Thymus (tissue), 11 donors: ENCODE data around the gene ATRNL1. TPM values are rescaled to one million over a fixed set of nuclear protein-coding genes. Genes with fewer than 3 reads are reported as not detected.

Source experiments
- DNase-seq, 9 donors: peaks; one replicate each; pipeline ENCODE4 v3.0.0-alpha.2; 2013; ENCODE audit warnings: low spot score in 9 of 9, low read depth in 6 of 9, missing footprints in 1 of 9
- H3K27ac ChIP-seq, 2 donors: one replicate each; pipeline ENCODE4 v1.5.1; 2013; ENCODE audit warnings: control low read depth in 1 of 2, low read depth in 1 of 2, low read length in 1 of 2, mild to moderate bottlenecking in 1 of 2, moderate library complexity in 1 of 2
- H3K27me3 ChIP-seq, 2 donors: one replicate each; pipeline ENCODE4 v1.5.1; 2013; ENCODE audit warnings: low read length in 1 of 2; ENCODE audit not compliant: control insufficient read depth in 2 of 2, insufficient read depth in 1 of 2
- H3K36me3 ChIP-seq, 2 donors: one replicate each; pipeline ENCODE4 v1.5.1; 2013; ENCODE audit warnings: low read length in 1 of 2, mild to moderate bottlenecking in 1 of 2, moderate library complexity in 1 of 2; ENCODE audit not compliant: control insufficient read depth in 2 of 2, insufficient read depth in 2 of 2
- H3K4me1 ChIP-seq, 2 donors: one replicate each; pipeline ENCODE4 v1.5.1; 2013; ENCODE audit warnings: low read length in 2 of 2; ENCODE audit not compliant: control insufficient read depth in 2 of 2, insufficient read depth in 2 of 2
- H3K4me3 ChIP-seq, 2 donors: one replicate each; pipeline ENCODE4 v1.5.1; 2013; ENCODE audit warnings: low read length in 2 of 2, control low read depth in 1 of 2, mild to moderate bottlenecking in 1 of 2
- H3K9me3 ChIP-seq, 2 donors: one replicate each; pipeline ENCODE4 v1.5.1; 2013; ENCODE audit warnings: low read length in 1 of 2, mild to moderate bottlenecking in 1 of 2; ENCODE audit not compliant: control insufficient read depth in 2 of 2, insufficient read depth in 1 of 2
- WGBS: extraction: QIAGEN DNeasy Blood & Tissue Kit; methylation state at CpG from one replicate; pipeline ENCODE4 v1.1.7; 2013; 5-methylcytosine and 5-hydroxymethylcytosine counted together
- polyA plus RNA-seq: library from polyadenylated mRNA; stranded (reverse); fragments of 200-250 nt; gene quantifications from one replicate; pipeline ENCODE4 v1.2.3, GENCODE V29; 2013
- total RNA-seq: library from RNA; stranded (reverse); fragments of 120-200 nt; gene quantifications from one replicate; pipeline ENCODE4 v1.2.4, GENCODE V29; 2013
- donor health status: healthy.

Gene ATRNL1
- total and polyA plus RNA-seq, 2 donors, result 0.84 to 3.4 TPM

DNA sequence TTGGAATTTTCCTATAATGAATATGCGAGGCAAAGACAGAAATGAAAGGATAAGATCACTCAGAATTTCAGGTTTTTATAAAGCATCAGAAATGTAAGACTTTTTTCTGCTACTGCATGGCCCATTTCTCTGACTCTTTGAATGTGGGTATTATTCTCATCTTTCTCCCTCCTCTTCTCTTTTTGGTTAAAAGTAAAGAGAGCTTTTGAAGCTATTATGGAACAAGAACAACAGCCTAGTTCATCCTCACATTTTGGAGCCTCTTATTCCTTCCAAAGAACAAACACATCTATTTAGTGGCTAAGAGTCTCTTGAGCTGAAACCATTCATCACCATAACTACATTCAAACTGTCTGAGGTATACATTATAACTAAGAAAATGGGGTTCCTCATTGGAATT, 19.4 kb upstream of the ATRNL1 start:
- Histone ChIP-seq H3K36me3 (no peaks in the 10 kb centered on the region), H3K27me3 (no peaks in the 10 kb centered on the region), H3K4me1 (no peaks in the 10 kb centered on the region), H3K9me3 (peaks cover 0 to 2% of the 10 kb centered on the region in 2 donors), H3K27ac (no peak overlapping the region), H3K4me3 (no peak overlapping the region)
- 91% methylated on average over 1 of the region's 1 CpG for WGBS
- DNase-seq, result no peak

DNA sequence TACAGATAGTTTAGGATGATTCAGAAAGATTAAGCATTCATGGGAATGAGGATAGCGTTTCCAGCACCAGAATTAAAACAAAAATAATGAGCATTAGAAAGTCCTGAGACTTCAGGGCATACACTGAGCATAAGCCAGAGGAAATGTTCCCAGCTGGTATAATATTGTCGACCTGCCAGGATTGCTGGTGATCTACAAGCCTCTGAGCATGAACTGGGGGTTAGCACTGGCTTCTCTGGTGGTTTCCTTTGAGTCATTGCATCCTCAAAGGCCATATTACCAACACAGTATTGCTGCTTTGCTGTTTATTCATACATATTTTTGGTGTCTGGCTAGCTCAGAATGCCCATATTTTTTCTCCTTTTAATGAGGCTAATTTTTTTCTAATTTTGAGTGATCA, 10.7 kb upstream of the ATRNL1 start:
- no peaks in the 10 kb centered on the region for H3K36me3 ChIP-seq
- H3K27ac ChIP-seq, result no peak overlapping the region
- no peak overlapping the region for H3K4me3 ChIP-seq
- peaks cover 0 to 3% of the 10 kb centered on the region in 2 donors for H3K9me3 ChIP-seq
- no peaks in the 10 kb centered on the region for H3K4me1 ChIP-seq
- no peak for DNase-seq
- H3K27me3 ChIP-seq, result peaks cover 0 to 2% of the 10 kb centered on the region in 2 donors
- 64% methylated on average over 2 of the region's 2 CpGs for WGBS

DNA sequence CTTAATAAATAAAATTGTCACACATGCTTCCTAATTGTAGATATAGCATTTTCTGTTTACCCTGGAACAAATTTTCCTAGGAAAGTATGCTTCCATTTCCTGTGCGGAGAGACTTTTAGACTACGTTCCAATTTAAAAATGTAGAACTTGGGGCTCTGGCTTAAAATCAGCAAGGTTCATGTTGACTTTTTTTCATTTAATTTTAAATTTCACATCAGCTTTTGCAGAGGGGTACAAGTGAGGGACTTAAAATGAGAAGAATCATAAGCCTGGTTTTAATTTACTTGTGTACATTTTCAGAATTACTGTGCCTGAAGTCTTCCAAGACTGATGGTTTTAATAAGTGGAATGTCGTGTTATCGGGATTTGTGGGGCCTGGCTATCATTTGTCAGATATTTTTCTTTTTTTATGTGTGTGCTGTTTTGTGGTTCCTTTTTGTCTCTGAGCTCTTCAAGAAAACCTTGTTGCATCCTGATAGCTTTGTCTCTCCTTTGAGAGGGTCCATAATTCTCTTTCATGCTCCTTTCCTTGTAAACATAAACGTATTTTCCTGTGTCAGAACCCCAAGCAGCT, 8.8 kb upstream of the ATRNL1 start:
- Histone ChIP-seq H3K27ac (no peak overlapping the region), H3K4me1 (no peaks in the 10 kb centered on the region), H3K9me3 (no peaks in the 10 kb centered on the region), H3K4me3 (no peak overlapping the region), H3K36me3 (no peaks in the 10 kb centered on the region), H3K27me3 (peaks cover 2% of the 10 kb centered on the region in 2 donors)
- no peak for DNase-seq
- 70% methylated on average over 5 of the region's 5 CpGs for WGBS

DNA sequence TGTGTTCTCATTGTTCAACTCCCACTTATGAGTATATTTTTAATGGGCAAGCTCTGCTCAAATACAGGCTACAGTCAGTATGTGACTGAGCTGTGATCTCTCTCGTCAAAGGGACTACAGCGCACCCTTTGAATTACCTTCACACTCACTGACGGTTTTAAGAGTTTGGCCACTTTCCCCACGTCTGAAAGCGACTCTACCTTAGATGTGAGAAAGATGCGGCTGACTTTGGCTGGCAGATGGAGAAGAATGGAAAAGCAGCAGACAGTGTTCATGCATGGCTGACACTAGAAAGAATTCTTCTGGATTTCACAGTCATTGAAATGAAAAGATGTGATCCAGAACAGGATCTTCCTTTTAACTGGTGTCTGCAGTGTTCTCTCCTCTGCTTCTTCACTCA, 2.0 kb upstream of the ATRNL1 start:
- H3K4me3 ChIP-seq, result no peak overlapping the region
- H3K9me3 ChIP-seq, result no peaks in the 10 kb centered on the region
- H3K27ac ChIP-seq, result no peak overlapping the region
- no peaks in the 10 kb centered on the region for H3K36me3 ChIP-seq
- peaks cover 37 to 50% of the 10 kb centered on the region in 2 donors for H3K27me3 ChIP-seq
- DNase-seq, result no peak
- peaks cover 0 to 3% of the 10 kb centered on the region in 2 donors for H3K4me1 ChIP-seq
- 84% methylated on average over 6 of the region's 6 CpGs for WGBS

DNA sequence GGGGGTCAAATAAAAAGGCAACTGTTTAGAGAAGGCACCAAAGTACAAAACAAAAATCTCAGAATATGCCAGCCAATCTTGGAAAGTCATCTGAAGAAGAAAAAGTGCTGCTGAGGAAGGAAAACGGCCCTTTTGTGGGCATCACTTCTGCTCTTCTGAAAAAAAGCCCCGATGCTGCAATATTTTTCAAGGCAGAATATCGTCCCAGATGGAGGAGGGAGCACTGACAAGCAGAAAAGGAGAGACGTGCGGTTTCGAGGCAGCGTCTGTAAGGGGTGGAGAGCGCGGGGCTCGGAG, 959 bp upstream of the ATRNL1 start:
- Histone ChIP-seq H3K27ac (no peak overlapping the region), H3K27me3 (peaks cover 37 to 55% of the 10 kb centered on the region in 2 donors), H3K4me1 (peaks cover 0 to 3% of the 10 kb centered on the region in 2 donors), H3K9me3 (no peaks in the 10 kb centered on the region), H3K36me3 (no peaks in the 10 kb centered on the region), H3K4me3 (peak overlapping the region; percentile 13 to 49)
- DNase-seq, result no peak
- WGBS, result 2% methylated on average over 10 of the region's 10 CpGs

DNA sequence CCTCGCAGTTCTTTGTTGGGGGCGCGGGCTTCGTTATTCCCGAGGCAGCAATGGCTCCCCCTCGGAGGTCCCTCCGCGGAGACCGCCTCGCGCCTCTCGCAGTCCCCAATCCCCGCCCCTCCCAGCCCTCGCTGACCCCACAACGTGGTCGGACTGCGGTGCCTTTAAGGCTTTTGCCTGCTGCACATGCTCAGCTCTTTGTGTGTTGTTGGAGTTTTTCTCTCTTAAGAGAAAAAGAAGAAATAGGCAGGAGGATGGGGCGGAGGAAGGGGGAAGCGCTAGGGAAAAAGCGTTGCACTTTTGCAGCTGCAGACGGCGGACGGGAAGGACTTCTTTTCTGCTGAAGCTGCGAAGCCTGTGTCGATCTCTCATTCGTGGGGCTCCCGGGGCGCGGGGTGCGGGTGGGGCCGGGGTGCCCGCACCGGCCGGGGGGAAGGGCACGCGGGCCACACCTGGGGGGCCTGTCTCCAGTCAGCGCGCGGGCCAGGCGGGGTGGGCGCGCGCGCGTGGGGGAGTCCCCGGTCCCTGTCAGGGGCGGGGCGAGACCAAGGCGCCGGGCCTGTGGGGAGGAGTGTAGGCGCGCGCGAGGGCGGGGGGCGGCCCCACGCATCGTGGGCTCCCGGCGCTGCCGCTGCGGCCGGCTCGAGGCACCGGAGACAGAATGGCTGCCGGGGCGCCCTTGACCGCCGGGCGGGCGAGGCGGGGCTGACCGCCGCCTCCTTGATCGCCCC, 445 bp upstream of the ATRNL1 start:
- no peaks in the 10 kb centered on the region for H3K9me3 ChIP-seq
- peak overlapping the region; percentile 13 to 49 for H3K4me3 ChIP-seq
- peaks cover 0 to 3% of the 10 kb centered on the region in 2 donors for H3K4me1 ChIP-seq
- H3K36me3 ChIP-seq, result no peaks in the 10 kb centered on the region
- 1% methylated on average over 75 of the region's 75 CpGs for WGBS
- H3K27ac ChIP-seq, result no peak overlapping the region
- peak in 6 of 9 donors; percentile 12 to 46 (median 23) for DNase-seq
- H3K27me3 ChIP-seq, result peaks cover 37 to 55% of the 10 kb centered on the region in 2 donors

- WGBS, result 3% methylated on average over 61 of the region's 61 CpGs
- Histone ChIP-seq H3K27ac (no peak overlapping the region), H3K27me3 (peaks cover 37 to 55% of the 10 kb centered on the region in 2 donors), H3K9me3 (no peaks in the 10 kb centered on the region), H3K36me3 (no peaks in the 10 kb centered on the region), H3K4me3 (peak overlapping the region; percentile 36 to 49), H3K4me1 (peaks cover 0 to 3% of the 10 kb centered on the region in 2 donors)
- DNase-seq, result peak in 2 of 9 donors; percentile 8 to 16
Observed at GRCh38 chr10:115093776-115094408, 727 bp downstream of the ATRNL1 start.

DNA sequence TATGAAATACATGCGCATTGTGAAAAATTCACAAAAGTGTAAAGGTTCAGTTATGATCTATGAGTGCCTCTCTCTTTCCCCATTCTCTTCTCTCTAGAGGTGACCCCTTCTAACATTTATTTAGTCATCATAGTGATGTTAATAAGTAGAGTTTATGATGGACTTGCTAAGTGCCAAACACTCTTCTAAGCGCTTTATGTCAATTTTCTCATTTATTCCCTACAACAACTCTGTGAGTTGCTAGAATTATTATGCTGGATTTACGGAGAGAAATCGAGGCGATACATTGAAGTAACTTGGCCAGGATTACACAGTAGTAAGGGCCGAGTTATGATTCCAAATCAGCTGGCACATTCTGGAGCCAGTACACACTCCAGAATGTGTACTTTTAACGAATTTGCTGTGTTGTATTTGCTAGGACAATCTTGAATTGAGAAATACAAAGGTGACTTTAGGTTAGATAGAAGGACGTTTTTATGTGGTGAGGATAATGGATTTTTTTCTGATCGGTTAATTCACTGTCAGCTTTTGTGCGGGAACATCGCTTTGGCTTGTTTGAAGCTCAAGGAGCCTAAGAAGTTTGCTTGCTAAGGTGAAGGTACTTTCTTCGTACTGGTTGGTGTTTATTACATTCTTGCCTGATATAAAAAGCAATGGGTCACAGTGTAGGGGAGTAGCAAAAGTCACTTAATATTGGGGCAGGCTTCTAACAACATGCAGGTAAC, 1.4 kb downstream of the ATRNL1 start:
- WGBS, result 56% methylated on average over 12 of the region's 12 CpGs
- no peak for DNase-seq
- H3K4me3 ChIP-seq, result no peak overlapping the region
- H3K27me3 ChIP-seq, result peaks cover 35 to 55% of the 10 kb centered on the region in 2 donors
- H3K4me1 ChIP-seq, result peaks cover 0 to 3% of the 10 kb centered on the region in 2 donors
- no peak overlapping the region for H3K27ac ChIP-seq
- H3K9me3 ChIP-seq, result no peaks in the 10 kb centered on the region
- no peaks in the 10 kb centered on the region for H3K36me3 ChIP-seq

DNA sequence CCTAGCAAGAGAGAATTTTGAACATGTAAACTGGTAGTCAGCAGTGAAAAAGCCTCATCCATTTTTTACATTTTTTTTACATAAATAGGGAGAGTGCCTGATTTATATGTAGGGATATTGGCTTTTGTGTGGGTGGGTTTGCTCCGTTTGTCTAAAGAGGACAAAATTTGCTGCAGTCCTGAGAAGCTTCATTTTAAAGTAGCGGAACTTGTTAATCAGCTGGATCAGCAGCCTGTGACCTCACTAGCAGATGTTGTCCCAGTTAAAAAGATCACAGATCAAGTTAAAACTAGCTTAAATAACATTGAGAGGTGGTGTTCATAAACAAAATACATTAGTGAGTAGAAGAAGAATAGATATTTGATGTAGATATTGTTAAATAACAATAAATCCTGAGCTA, 2.6 kb downstream of the ATRNL1 start:
- H3K9me3 ChIP-seq, result no peaks in the 10 kb centered on the region
- DNase-seq, result no peak
- H3K4me1 ChIP-seq, result peaks cover 0 to 3% of the 10 kb centered on the region in 2 donors
- H3K27me3 ChIP-seq, result peaks cover 35 to 53% of the 10 kb centered on the region in 2 donors
- WGBS, result 62% methylated on average over 2 of the region's 2 CpGs
- no peaks in the 10 kb centered on the region for H3K36me3 ChIP-seq
- no peak overlapping the region for H3K27ac ChIP-seq
- H3K4me3 ChIP-seq, result no peak overlapping the region
